ENCODE data around the gene EMC7. TPM values are rescaled to one million over a fixed set of nuclear protein-coding genes. Genes with fewer than 3 reads are reported as not detected.

The EMC7 gene
- total RNA-seq, 1 experiment from 2014 or later: 38.7 TPM

DNA sequence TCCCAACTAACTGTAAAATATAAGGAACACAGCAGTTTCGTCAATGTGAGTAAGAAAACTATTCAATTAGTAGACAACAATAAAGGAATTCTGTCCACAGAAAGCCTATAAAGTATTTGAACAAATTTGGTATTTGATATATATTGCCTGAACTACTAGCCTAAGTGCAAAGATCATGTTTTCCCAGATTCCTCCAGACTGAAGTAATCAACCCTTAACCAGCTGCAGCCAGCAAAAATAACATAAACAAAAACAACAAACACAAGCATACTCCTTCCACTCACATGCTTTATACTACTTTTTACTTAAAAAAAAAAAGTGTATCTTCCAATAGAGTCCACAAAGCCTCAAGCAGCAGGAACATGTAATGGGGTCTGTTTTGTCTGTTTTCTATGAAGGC, 24.3 kb upstream of the EMC7 start:
- Histone ChIP-seq H3K9me2 (ENCODE audit: insufficient read depth) (no peaks in the 10 kb centered on the region), H3K27me3 (ENCODE audit: insufficient read depth, low read length) (no peaks in the 10 kb centered on the region), H3K36me3 (ENCODE audit: control insufficient read depth in 1 of 2, insufficient read depth in 2 of 2, low read length in 2 of 2) (no peaks in the 10 kb centered on the region), H3K9ac (ENCODE audit: low read length) (no peak overlapping the region), H3K4me2 (ENCODE audit: low read length) (no peak overlapping the region), H3K27ac (ENCODE audit: low read depth, low read length) (no peak overlapping the region), H3K4me3 (replicated peaks in 1 of 2; ENCODE audit: low read depth in 1 of 2, low read length in 2 of 2) (no peak overlapping the region), H3K9me3 (ENCODE audit: control insufficient read depth in 1 of 2, insufficient read depth in 1 of 2, low read depth in 1 of 2, low read length in 2 of 2) (no peaks in the 10 kb centered on the region), H2AFZ (ENCODE audit: low read depth, low read length, poor library complexity, severe bottlenecking) (no peak overlapping the region), H3K4me1 (ENCODE audit: control insufficient read depth in 1 of 2, insufficient read depth in 2 of 2, low read length in 2 of 2) (no peaks in the 10 kb centered on the region), H4K20me1 (ENCODE audit: insufficient read depth) (no peaks in the 10 kb centered on the region), H3K79me2 (ENCODE audit: insufficient read depth, low read length) (no peaks in the 10 kb centered on the region)
- TF ChIP-seq, protein P1, sequence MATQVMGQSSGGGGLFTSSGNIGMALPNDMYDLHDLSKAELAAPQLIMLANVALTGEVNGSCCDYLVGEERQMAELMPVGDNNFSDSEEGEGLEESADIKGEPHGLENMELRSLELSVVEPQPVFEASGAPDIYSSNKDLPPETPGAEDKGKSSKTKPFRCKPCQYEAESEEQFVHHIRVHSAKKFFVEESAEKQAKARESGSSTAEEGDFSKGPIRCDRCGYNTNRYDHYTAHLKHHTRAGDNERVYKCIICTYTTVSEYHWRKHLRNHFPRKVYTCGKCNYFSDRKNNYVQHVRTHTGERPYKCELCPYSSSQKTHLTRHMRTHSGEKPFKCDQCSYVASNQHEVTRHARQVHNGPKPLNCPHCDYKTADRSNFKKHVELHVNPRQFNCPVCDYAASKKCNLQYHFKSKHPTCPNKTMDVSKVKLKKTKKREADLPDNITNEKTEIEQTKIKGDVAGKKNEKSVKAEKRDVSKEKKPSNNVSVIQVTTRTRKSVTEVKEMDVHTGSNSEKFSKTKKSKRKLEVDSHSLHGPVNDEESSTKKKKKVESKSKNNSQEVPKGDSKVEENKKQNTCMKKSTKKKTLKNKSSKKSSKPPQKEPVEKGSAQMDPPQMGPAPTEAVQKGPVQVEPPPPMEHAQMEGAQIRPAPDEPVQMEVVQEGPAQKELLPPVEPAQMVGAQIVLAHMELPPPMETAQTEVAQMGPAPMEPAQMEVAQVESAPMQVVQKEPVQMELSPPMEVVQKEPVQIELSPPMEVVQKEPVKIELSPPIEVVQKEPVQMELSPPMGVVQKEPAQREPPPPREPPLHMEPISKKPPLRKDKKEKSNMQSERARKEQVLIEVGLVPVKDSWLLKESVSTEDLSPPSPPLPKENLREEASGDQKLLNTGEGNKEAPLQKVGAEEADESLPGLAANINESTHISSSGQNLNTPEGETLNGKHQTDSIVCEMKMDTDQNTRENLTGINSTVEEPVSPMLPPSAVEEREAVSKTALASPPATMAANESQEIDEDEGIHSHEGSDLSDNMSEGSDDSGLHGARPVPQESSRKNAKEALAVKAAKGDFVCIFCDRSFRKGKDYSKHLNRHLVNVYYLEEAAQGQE (IDR thresholded peaks at IDR 0.05; ENCODE audit: low read depth): no peak
- no peak for TF ChIP-seq EZH2phosphoT487 (IDR thresholded peaks at IDR 0.05; ENCODE audit: borderline replicate concordance)
- TF ChIP-seq, protein P2, sequence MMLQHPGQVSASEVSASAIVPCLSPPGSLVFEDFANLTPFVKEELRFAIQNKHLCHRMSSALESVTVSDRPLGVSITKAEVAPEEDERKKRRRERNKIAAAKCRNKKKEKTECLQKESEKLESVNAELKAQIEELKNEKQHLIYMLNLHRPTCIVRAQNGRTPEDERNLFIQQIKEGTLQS (IDR thresholded peaks at IDR 0.05): no peak
- no peak for TF ChIP-seq POLR2AphosphoS5 (IDR thresholded peaks at IDR 0.05; ENCODE audit: low read depth, low read length)
- ChIA-PET POLR2A (no interaction called here), RAD21 (ENCODE audit: low non-redundant PET in 1 of 2, low total read pairs in 2 of 2, uncharacterized antibody in 2 of 2, unreplicated experiment in 2 of 2) (no interaction called here), CTCF (no interaction called here)
- ATAC-seq (no peak), DNase-seq (ENCODE audit: low read depth, low spot score) (no peak)
- no TSS peak for BruUV-seq (replicated peaks)
- intact Hi-C loops (cut with micrococcal nuclease): no loop called here

DNA sequence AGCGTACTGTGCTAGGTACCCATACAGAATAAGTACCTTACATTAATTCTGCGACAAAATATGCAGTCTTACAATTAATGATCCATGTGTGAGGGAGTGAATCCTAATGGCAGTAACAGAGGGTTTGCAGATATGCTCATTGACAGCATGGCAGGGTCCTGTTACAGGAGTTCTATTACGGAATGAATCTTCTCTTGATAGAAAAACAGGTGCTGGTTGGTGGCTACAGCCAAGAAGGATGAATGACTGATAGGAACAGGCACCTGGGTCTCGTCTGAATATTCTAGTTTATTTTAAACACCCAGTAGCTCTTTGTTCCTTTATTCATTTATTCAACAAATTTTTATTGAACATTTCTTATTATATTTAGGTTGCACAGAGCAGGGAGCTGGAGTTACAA, 23.0 kb upstream of the EMC7 start:
- DNase-seq (ENCODE audit: low read depth, low spot score) (no peak), ATAC-seq (no peak)
- ChIA-PET CTCF (no interaction called here), RAD21 (ENCODE audit: low non-redundant PET in 1 of 2, low total read pairs in 2 of 2, uncharacterized antibody in 2 of 2, unreplicated experiment in 2 of 2) (no interaction called here), POLR2A (no interaction called here)
- H3K36me3 ChIP-seq (ENCODE audit: control insufficient read depth in 1 of 2, insufficient read depth in 2 of 2, low read length in 2 of 2): no peaks in the 10 kb centered on the region
- no peak overlapping the region for H3K27ac ChIP-seq (ENCODE audit: low read depth, low read length)
- no peak overlapping the region for H3K9ac ChIP-seq (ENCODE audit: low read length)
- H3K4me1 ChIP-seq (ENCODE audit: control insufficient read depth in 1 of 2, insufficient read depth in 2 of 2, low read length in 2 of 2): no peaks in the 10 kb centered on the region
- H3K4me2 ChIP-seq (ENCODE audit: low read length): no peak overlapping the region
- H4K20me1 ChIP-seq (ENCODE audit: insufficient read depth): no peaks in the 10 kb centered on the region
- H3K4me3 ChIP-seq (replicated peaks in 1 of 2; ENCODE audit: low read depth in 1 of 2, low read length in 2 of 2): no peak overlapping the region
- no peaks in the 10 kb centered on the region for H3K27me3 ChIP-seq (ENCODE audit: insufficient read depth, low read length)
- no TSS peak for BruUV-seq (replicated peaks)
- H2AFZ ChIP-seq (ENCODE audit: low read depth, low read length, poor library complexity, severe bottlenecking): no peak overlapping the region
- H3K9me2 ChIP-seq (ENCODE audit: insufficient read depth): no peaks in the 10 kb centered on the region
- intact Hi-C loops (cut with micrococcal nuclease): no loop called here
- no peaks in the 10 kb centered on the region for H3K79me2 ChIP-seq (ENCODE audit: insufficient read depth, low read length)
- H3K9me3 ChIP-seq (ENCODE audit: control insufficient read depth in 1 of 2, insufficient read depth in 1 of 2, low read depth in 1 of 2, low read length in 2 of 2): no peaks in the 10 kb centered on the region
- TF ChIP-seq SRF (IDR thresholded peaks at IDR 0.05; ENCODE audit: low read depth) (no peak), RAD21 (IDR thresholded peaks at IDR 0.05; ENCODE audit: low read depth) (no peak), EZH2 (IDR thresholded peaks at IDR 0.05) (no peak), FOSL1 (IDR thresholded peaks at IDR 0.05; ENCODE audit: low read depth) (no peak), EGR1 (IDR thresholded peaks at IDR 0.05; ENCODE audit: low read depth) (no peak), ZFX (IDR thresholded peaks at IDR 0.05) (no peak), POLR2A (IDR thresholded peaks at IDR 0.05; ENCODE audit: borderline replicate concordance, extremely low read depth, insufficient read depth, insufficient read length) (no peak)
- TF ChIP-seq, protein P3, sequence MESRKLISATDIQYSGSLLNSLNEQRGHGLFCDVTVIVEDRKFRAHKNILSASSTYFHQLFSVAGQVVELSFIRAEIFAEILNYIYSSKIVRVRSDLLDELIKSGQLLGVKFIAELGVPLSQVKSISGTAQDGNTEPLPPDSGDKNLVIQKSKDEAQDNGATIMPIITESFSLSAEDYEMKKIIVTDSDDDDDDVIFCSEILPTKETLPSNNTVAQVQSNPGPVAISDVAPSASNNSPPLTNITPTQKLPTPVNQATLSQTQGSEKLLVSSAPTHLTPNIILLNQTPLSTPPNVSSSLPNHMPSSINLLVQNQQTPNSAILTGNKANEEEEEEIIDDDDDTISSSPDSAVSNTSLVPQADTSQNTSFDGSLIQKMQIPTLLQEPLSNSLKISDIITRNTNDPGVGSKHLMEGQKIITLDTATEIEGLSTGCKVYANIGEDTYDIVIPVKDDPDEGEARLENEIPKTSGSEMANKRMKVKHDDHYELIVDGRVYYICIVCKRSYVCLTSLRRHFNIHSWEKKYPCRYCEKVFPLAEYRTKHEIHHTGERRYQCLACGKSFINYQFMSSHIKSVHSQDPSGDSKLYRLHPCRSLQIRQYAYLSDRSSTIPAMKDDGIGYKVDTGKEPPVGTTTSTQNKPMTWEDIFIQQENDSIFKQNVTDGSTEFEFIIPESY (IDR thresholded peaks at IDR 0.05; ENCODE audit: extremely low read depth, insufficient replicate concordance, low read length): no peak
- TF ChIP-seq, protein P2 (IDR thresholded peaks at IDR 0.05): no peak
